H9 (cell line): Measurements from ENCODE around the gene NTF4. TPM values are rescaled to one million over a fixed set of nuclear protein-coding genes. Genes with fewer than 3 reads are reported as not detected.

ENCODE experiments used
- DNase-seq: peaks from one replicate; pipeline ENCODE4 v3.0.0-alpha.2; 2017
- H2AFZ ChIP-seq: one replicate; pipeline ENCODE4 v1.6.1; 2013; ENCODE audit warnings: mild to moderate bottlenecking, low read length, control low read depth, moderate library complexity
- H2AK5ac ChIP-seq: 2 replicates; pipeline ENCODE4 v1.6.1; 2013; ENCODE audit warnings: low read length, control low read depth, mixed read lengths; ENCODE audit not compliant: insufficient read length
- H2BK120ac ChIP-seq: one replicate; pipeline ENCODE4 v1.6.1; 2013; ENCODE audit warnings: low read depth, mild to moderate bottlenecking, low read length, control low read depth, inconsistent platforms; ENCODE audit not compliant: poor library complexity, severe bottlenecking
- H2BK12ac ChIP-seq: 2 replicates; pipeline ENCODE4 v1.6.1; 2013; ENCODE audit warnings: low read length, control low read depth, mixed read lengths, low read depth; ENCODE audit not compliant: insufficient read length
- H2BK15ac ChIP-seq: 2 replicates; pipeline ENCODE4 v1.6.1; 2013; ENCODE audit warnings: low read depth, low read length, control low read depth
- H2BK20ac ChIP-seq: one replicate; pipeline ENCODE4 v1.6.1; 2013; ENCODE audit warnings: low read depth, mild to moderate bottlenecking, low read length, control low read depth, inconsistent platforms; ENCODE audit not compliant: poor library complexity, severe bottlenecking
- H2BK5ac ChIP-seq: 2 replicates; pipeline ENCODE4 v1.6.1; 2013; ENCODE audit warnings: low read length, control low read depth, mixed read lengths; ENCODE audit not compliant: insufficient read length
- H3K14ac ChIP-seq: 2 replicates; pipeline ENCODE4 v1.6.1; 2013; ENCODE audit warnings: low read length, control low read depth; ENCODE audit not compliant: insufficient read depth
- H3K18ac ChIP-seq: 2 replicates; pipeline ENCODE4 v1.6.1; 2013; ENCODE audit warnings: low read depth, mild to moderate bottlenecking, mixed read lengths, low read length, control low read depth; ENCODE audit not compliant: insufficient read length
- H3K23ac ChIP-seq: 2 replicates; pipeline ENCODE4 v1.6.1; 2013; ENCODE audit warnings: low read length, control low read depth, mixed read lengths, low read depth; ENCODE audit not compliant: insufficient read length
- H3K23me2 ChIP-seq: 2 replicates; pipeline ENCODE4 v1.6.1; 2013; ENCODE audit warnings: low read depth, mild to moderate bottlenecking, mixed read lengths, low read length, control low read depth; ENCODE audit not compliant: insufficient read length, poor library complexity, severe bottlenecking
- H3K27ac ChIP-seq: 2 replicates; pipeline ENCODE4 v1.5.1; 2013; ENCODE audit warnings: low read length, control low read depth, mixed read lengths, low read depth; ENCODE audit not compliant: insufficient read length
- H3K27me3 ChIP-seq: 2 replicates; pipeline ENCODE4 v1.6.1; 2013; ENCODE audit warnings: low read length, control low read depth, inconsistent platforms; ENCODE audit not compliant: insufficient read depth
- H3K4ac ChIP-seq: 2 replicates; pipeline ENCODE4 v1.6.1; 2013; ENCODE audit warnings: low read depth, mild to moderate bottlenecking, control low read depth, inconsistent platforms, low read length, moderate library complexity
- H3K4me1 ChIP-seq: 2 replicates; pipeline ENCODE4 v1.6.1; 2013; ENCODE audit warnings: low read length, control low read depth, inconsistent platforms; ENCODE audit not compliant: insufficient read depth
- H3K4me2 ChIP-seq: 2 replicates; pipeline ENCODE4 v1.6.1; 2013; ENCODE audit warnings: low read length, control low read depth, mixed read lengths; ENCODE audit not compliant: insufficient read length, insufficient read depth
- H3K56ac ChIP-seq: 2 replicates; pipeline ENCODE4 v1.6.1; 2013; ENCODE audit warnings: low read depth, mild to moderate bottlenecking, mixed read lengths, low read length, control low read depth; ENCODE audit not compliant: insufficient read length
- H3K79me1 ChIP-seq: 2 replicates; pipeline ENCODE4 v1.6.1; 2013; ENCODE audit warnings: low read depth, mild to moderate bottlenecking, moderate library complexity, low read length, control low read depth, inconsistent platforms; ENCODE audit not compliant: insufficient read depth, poor library complexity, severe bottlenecking
- H3K79me2 ChIP-seq: 2 replicates; pipeline ENCODE4 v1.6.1; 2013; ENCODE audit warnings: low read length, control low read depth, inconsistent platforms; ENCODE audit not compliant: insufficient read depth
- H3K9ac ChIP-seq: 2 replicates; pipeline ENCODE4 v1.6.1; 2013; ENCODE audit warnings: low read length, control low read depth, mixed read lengths; ENCODE audit not compliant: insufficient read length; ENCODE audit errors: extremely low read depth
- H3K9me3 ChIP-seq: one replicate; pipeline ENCODE4 v1.6.1; 2013; ENCODE audit warnings: low read depth, low read length, inconsistent platforms; ENCODE audit not compliant: control insufficient read depth
- H3T11ph ChIP-seq: one replicate; pipeline ENCODE4 v1.6.1; 2013; ENCODE audit warnings: mild to moderate bottlenecking, low read length, control low read depth, inconsistent platforms
- H4K20me1 ChIP-seq: one replicate; pipeline ENCODE4 v1.6.1; 2013; ENCODE audit not compliant: control insufficient read depth, insufficient read length, insufficient read depth
- H4K5ac ChIP-seq: 2 replicates; pipeline ENCODE4 v1.6.1; 2013; ENCODE audit warnings: low read depth, mild to moderate bottlenecking, mixed read lengths, low read length, control low read depth; ENCODE audit not compliant: insufficient read length
- H4K8ac ChIP-seq: replicated peaks from 2 replicates; pipeline ENCODE4 v1.6.1; 2013; ENCODE audit warnings: low read length, control low read depth, mixed read lengths, low read depth; ENCODE audit not compliant: insufficient read length
- H4K91ac ChIP-seq: 2 replicates; pipeline ENCODE4 v1.6.1; 2013; ENCODE audit warnings: low read depth, mild to moderate bottlenecking, moderate library complexity, mixed read lengths, low read length, control low read depth; ENCODE audit not compliant: insufficient read length
- H3K27ac Mint-ChIP-seq, 3 experiments: 2 replicates in 2 of 3; 3 replicates in 1 of 3; pipeline ENCODE4 v1.8.0; 2020 to 2021; ENCODE audit warnings: mixed read lengths in 3 of 3, mild to moderate bottlenecking in 1 of 3, moderate library complexity in 1 of 3
- H3K27me3 Mint-ChIP-seq: 2 replicates; pipeline ENCODE4 v1.8.0; 2021; ENCODE audit warnings: low read depth, mild to moderate bottlenecking, moderate library complexity, mixed read lengths
- H3K36me3 Mint-ChIP-seq, 3 experiments: 2 replicates in 2 of 3; 3 replicates in 1 of 3; pipeline ENCODE4 v1.8.0; 2020 to 2021; ENCODE audit warnings: low read depth in 3 of 3, mixed read lengths in 3 of 3; ENCODE audit not compliant: insufficient read depth in 1 of 3
- H3K4me1 Mint-ChIP-seq, 2 experiments: 2 replicates each; pipeline ENCODE4 v1.8.0; 2020; ENCODE audit warnings: mixed read lengths in 2 of 2
- H3K4me3 Mint-ChIP-seq, 2 experiments: 2 replicates in 1 of 2; 3 replicates in 1 of 2; pipeline ENCODE4 v1.8.0; 2020 to 2021; ENCODE audit warnings: mild to moderate bottlenecking in 2 of 2, mixed read lengths in 2 of 2, moderate library complexity in 1 of 2
- H3K9me3 Mint-ChIP-seq, 2 experiments: 2 replicates in 1 of 2; 3 replicates in 1 of 2; pipeline ENCODE4 v1.8.0; 2020; ENCODE audit warnings: mild to moderate bottlenecking in 2 of 2, mixed read lengths in 2 of 2, moderate library complexity in 1 of 2
- WGBS: extraction: QIAGEN DNeasy Blood & Tissue Kit; methylation state at CpG from one replicate; pipeline ENCODE4 v1.1.7; 2013; ENCODE audit warnings: missing lambda C conversion rate, low lambda C conversion rate, mixed read lengths; ENCODE audit not compliant: insufficient read length; ENCODE audit errors: extremely low coverage; 5-methylcytosine and 5-hydroxymethylcytosine counted together
- total RNA-seq: library from RNA; stranded (reverse); gene quantifications from 2 replicates; pipeline ENCODE4 v1.2.1, GENCODE V29; 2021
- TF ChIP-seq, protein P1 (sequence below): fragments of 200-600 bp; sonication (generic); conservative IDR thresholded peaks from 3 replicates; pipeline ENCODE4 v1.8.0; 2021; ENCODE audit warnings: antibody characterized with exemption, mild to moderate bottlenecking

Gene NTF4
- total RNA-seq, 1 experiment from 2014 or later: 2.1 TPM

DNA sequence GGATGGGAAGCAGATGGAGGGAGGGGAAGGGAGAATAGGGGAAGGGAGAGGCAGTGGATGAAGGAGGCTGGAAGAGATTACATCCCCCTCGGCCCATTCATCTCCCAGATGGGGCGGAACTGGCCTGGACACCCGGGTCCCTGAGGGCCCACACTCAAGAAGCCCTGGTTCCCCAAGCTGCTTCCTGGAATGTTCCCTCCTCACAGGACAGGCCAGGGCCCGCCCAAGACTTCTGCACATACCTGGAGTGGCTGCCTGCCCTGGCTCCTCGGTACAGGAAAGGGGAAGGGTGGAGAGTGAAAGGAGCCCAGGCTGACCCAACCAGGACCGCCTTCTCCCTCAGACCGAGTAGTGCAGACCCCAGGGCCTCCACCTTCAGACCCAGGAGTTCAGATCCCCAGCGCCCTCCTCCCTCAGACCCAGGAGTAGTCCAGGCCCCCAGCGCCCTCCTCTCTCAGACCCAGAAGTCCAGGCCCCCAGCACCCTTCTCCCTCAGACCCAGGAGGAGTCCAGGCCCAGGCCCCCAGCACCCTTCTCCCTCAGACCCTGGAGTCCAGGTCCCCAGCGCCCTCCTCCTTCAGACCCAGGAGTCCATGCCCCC lies 489 bp downstream of the NTF4 start:
- Mint-ChIP-seq H3K27ac (no peak overlapping the region), H3K4me1 (peaks cover 29 to 44% of the 10 kb centered on the region in 2 experiments), H3K9me3 (peaks cover 2 to 9% of the 10 kb centered on the region in 2 experiments; a peak in 3 of 5 replicates), H3K36me3 (peaks cover 0 to 3% (median 2%) of the 10 kb centered on the region in 3 experiments; a peak in 3 of 7 replicates), H3K27me3 (peaks cover 76% of the 10 kb centered on the region), H3K4me3 (peak overlapping the region; percentile 50 to 75)
- Histone ChIP-seq H2AFZ (no peak overlapping the region), H3K79me2 (no peaks in the 10 kb centered on the region), H4K8ac (no peak overlapping the region), H3K9ac (no peak overlapping the region), H3K23ac (no peak overlapping the region), H3K4ac (no peak overlapping the region), H2BK12ac (no peak overlapping the region), H2BK20ac (no peak overlapping the region), H3K4me1 (peaks cover 2% of the 10 kb centered on the region; the same call in 1 of the 2 replicates), H2AK5ac (no peak overlapping the region), H2BK5ac (no peak overlapping the region), H3T11ph (no peak overlapping the region), H3K4me2 (peak overlapping the region; percentile 62), H2BK120ac (no peak overlapping the region), H3K18ac (no peak overlapping the region), H3K27ac (no peak overlapping the region), H4K91ac (no peak overlapping the region), H2BK15ac (no peak overlapping the region), H3K23me2 (peaks cover 3% of the 10 kb centered on the region), H3K27me3 (peaks cover 17% of the 10 kb centered on the region; the same call in 1 of the 2 replicates), H3K9me3 (no peaks in the 10 kb centered on the region), H4K20me1 (no peaks in the 10 kb centered on the region), H3K14ac (no peak overlapping the region), H4K5ac (no peak overlapping the region), H3K79me1 (no peaks in the 10 kb centered on the region), H3K56ac (no peak overlapping the region)
- no CpG with 5 or more reads among the region's 10 CpGs for WGBS
- DNase-seq: peak; percentile 68
- TF ChIP-seq, protein P1, sequence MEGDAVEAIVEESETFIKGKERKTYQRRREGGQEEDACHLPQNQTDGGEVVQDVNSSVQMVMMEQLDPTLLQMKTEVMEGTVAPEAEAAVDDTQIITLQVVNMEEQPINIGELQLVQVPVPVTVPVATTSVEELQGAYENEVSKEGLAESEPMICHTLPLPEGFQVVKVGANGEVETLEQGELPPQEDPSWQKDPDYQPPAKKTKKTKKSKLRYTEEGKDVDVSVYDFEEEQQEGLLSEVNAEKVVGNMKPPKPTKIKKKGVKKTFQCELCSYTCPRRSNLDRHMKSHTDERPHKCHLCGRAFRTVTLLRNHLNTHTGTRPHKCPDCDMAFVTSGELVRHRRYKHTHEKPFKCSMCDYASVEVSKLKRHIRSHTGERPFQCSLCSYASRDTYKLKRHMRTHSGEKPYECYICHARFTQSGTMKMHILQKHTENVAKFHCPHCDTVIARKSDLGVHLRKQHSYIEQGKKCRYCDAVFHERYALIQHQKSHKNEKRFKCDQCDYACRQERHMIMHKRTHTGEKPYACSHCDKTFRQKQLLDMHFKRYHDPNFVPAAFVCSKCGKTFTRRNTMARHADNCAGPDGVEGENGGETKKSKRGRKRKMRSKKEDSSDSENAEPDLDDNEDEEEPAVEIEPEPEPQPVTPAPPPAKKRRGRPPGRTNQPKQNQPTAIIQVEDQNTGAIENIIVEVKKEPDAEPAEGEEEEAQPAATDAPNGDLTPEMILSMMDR: no peak
